HUES6 (cell line): ENCODE data around the gene PDE11A.
A peak's percentile ranks its signal among the peaks of the same experiment; 100 is the strongest.

Experiments
- H3K27ac ChIP-seq: 2 replicates; pipeline ENCODE4 v1.7.0; 2013; ENCODE audit warnings: low read depth, mild to moderate bottlenecking, low read length, inconsistent platforms
- H3K27me3 ChIP-seq: 2 replicates; pipeline ENCODE4 v1.6.1; 2013; ENCODE audit warnings: low read length; ENCODE audit not compliant: control insufficient read depth, insufficient read depth
- H3K36me3 ChIP-seq: 2 replicates; pipeline ENCODE4 v1.6.1; 2013; ENCODE audit warnings: low read length; ENCODE audit not compliant: control insufficient read depth, insufficient read depth
- H3K4me1 ChIP-seq: 2 replicates; pipeline ENCODE4 v1.6.1; 2013; ENCODE audit warnings: low read length; ENCODE audit not compliant: control insufficient read depth, insufficient read depth
- H3K4me3 ChIP-seq: 2 replicates; pipeline ENCODE4 v1.5.1; 2013; ENCODE audit warnings: low read depth, low read length
- H3K9ac ChIP-seq: one replicate; pipeline ENCODE4 v1.6.1; 2013; ENCODE audit warnings: mild to moderate bottlenecking, low read length
- H3K9me3 ChIP-seq: 2 replicates; pipeline ENCODE4 v1.6.1; 2013; ENCODE audit warnings: low read depth, low read length; ENCODE audit not compliant: control insufficient read depth, insufficient read depth

PDE11A gene

DNA sequence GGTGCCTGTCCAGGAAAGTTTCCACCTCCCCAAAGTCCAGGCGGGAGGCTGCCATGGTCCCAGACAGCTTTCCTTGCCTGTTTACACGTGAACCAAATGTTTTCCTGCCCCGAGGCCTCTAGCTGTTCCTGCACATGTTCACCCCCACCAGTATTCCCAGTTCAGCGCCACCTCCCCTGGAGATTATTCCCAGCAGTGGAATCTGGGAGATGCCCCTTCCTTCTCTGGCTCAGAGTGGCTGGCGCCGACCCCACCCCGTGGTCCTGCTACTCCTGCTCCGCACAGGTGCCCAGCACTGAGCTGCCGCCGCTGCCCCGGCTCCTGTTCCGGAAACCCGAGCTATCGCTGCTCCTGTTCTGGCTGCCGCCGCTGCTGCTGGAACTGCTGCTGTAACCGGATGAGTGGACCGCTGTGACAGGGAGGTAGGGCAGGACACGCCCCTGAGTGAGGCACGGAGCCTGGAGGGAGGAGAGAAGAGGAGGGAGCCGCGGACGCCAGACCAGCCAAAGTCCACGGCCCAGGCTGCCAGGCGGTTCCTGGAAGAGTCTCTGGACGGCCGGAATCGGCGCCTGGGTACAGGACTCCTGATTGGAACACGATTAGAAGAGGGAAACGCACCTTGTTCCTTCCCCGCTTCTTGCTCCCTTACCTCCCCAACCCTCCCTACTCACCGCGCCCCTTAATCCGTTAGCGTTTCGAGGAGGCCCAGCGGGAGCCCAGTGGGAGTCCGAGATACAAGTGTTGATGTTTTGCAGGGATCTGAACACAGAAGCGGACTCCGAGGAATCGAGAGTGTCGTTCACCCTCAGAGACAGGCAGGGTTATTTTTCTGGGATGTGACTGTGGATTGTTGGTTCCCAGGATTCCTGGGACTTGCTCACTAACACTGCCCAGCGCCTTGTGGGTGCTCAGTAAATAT lies at the start of gene PDE11A:
PDE11A (minus strand) TSS at position 395 of the 919 bp plus-strand sequence; CDS start at position 55, 340 bp downstream.
- Histone ChIP-seq H3K36me3 (no peaks in the 10 kb centered on the region), H3K27ac (no peak within 1 kb of the TSS), H3K9ac (peak within 1 kb of the TSS; percentile 54), H3K9me3 (no peaks in the 10 kb centered on the region), H3K27me3 (peaks cover 36% of the 10 kb centered on the region), H3K4me1 (peaks cover 4% of the 10 kb centered on the region; the same call in 1 of the 2 replicates), H3K4me3 (peak within 1 kb of the TSS; percentile 91)

- Histone ChIP-seq H3K36me3 (peaks cover 15% of the 10 kb centered on the region), H3K27ac (no peak overlapping the region)
These were observed 46.8 kb upstream of the PDE11A start for GRCh38 chr2:178119179-178119922.

DNA sequence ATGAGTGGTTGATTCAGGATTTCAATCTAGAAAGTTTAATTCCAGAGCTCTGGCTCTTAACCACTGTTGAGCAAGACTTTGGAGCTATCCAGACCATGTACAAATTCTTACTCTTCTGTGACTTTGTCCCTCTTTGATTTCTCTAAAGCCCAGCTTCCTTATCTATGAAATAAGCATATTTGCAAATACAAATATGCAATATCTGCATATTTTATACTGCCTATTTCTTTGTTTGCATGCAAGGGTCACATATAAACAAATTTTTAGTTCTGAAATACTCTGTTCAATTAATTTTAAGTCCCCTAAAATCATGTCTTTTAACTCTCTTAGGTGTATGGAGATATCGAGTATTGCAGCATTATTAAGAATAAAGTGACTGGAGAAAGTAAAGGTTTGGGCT lies 45.1 kb upstream of the PDE11A start:
- peaks cover 5% of the 10 kb centered on the region for H3K4me1 ChIP-seq
- H3K27me3 ChIP-seq = no peaks in the 10 kb centered on the region
- no peaks in the 10 kb centered on the region for H3K9me3 ChIP-seq
- no peak overlapping the region for H3K9ac ChIP-seq
- no peak overlapping the region for H3K4me3 ChIP-seq
- H3K27ac ChIP-seq = no peak overlapping the region
- peaks cover 9% of the 10 kb centered on the region for H3K36me3 ChIP-seq

More at GRCh38 chr2:178119179-178119922, 46.8 kb upstream of the PDE11A start:
- H3K9ac ChIP-seq = no peak overlapping the region
- H3K27me3 ChIP-seq = no peaks in the 10 kb centered on the region
- H3K4me1 ChIP-seq = no peaks in the 10 kb centered on the region
- H3K9me3 ChIP-seq = no peaks in the 10 kb centered on the region
- no peak overlapping the region for H3K4me3 ChIP-seq

- H3K27ac ChIP-seq = no peak overlapping the region
- no peak overlapping the region for H3K9ac ChIP-seq
- H3K27me3 ChIP-seq = no peaks in the 10 kb centered on the region
- no peaks in the 10 kb centered on the region for H3K9me3 ChIP-seq
- H3K4me1 ChIP-seq = peaks cover 5% of the 10 kb centered on the region
- H3K4me3 ChIP-seq = no peak overlapping the region
- H3K36me3 ChIP-seq = no peaks in the 10 kb centered on the region
These were observed 42.7 kb upstream of the PDE11A start for GRCh38 chr2:178115271-178115670.

DNA sequence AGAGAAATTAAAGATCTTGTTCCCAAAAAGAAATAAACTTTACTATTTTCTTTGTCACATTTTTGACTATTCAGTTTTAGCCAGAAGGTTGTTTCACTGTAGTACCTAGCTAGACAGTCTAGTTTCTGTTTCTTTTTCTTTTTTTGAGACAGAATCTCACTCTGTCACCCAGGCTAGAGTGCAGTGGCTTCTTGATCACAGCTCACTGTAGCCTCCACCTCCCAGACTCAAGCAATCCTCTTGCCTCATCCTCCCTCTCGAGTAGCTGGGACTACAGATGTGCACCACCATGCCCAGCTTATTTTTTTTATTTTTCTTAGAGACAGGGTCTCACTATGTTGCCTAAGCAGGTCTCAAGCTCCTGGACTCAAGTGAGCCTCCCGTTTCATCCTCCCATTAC lies 41.9 kb upstream of the PDE11A start:
- no peak overlapping the region for H3K27ac ChIP-seq
- H3K36me3 ChIP-seq = no peaks in the 10 kb centered on the region

DNA sequence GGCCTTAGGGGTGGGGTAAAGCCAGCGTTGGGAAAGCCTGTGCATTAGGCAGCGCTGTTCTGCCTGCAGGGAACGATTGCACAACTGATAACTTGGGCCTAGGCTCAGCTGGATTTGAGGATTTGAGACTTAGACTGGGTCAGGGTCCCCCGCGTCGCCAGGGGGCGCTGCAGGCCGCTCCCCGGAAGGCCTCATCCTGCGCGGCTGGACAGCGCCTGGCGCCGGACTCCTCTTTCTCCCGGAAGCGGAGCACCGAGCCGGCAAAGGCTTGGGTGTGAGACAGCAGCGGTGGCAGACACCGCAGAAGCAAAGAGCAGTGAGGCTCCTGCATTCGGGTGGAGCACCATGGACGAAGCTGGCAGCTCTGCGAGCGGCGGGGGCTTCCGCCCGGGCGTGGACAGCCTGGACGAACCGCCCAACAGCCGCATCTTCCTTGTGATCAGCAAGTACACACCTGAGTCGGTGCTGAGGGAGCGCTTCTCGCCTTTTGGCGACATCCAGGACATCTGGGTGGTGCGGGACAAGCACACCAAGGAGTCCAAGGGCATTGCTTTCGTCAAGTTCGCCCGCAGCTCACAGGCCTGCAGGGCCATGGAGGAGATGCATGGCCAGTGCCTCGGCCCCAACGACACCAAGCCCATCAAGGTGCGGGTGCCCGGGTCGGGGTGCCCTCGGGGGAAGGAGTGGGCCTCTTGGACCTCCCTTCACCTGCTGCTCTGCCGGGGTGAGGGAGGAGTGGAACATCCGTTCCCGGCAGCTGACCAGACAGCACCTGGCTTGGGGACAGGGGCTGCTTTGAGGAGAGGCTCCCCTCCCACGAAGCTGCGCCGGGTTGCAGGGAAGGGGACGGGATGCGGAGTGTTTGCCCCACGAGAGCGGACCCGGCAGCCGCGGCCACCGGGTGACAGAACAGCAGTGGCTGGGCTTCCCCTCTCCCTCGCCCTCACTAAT lies 39.9 kb upstream of the PDE11A start, which contains the start of gene RBM45:
RBM45 (plus strand) TSS at position 236 of the 951 bp plus-strand sequence; CDS start at position 346, 110 bp downstream.
- no peak within 1 kb of the TSS for H3K27ac ChIP-seq
- no peaks in the 10 kb centered on the region for H3K36me3 ChIP-seq
- peak within 1 kb of the TSS; percentile 92 for H3K4me3 ChIP-seq
- no peaks in the 10 kb centered on the region for H3K27me3 ChIP-seq
- H3K9me3 ChIP-seq = no peaks in the 10 kb centered on the region
- peaks cover 5% of the 10 kb centered on the region for H3K4me1 ChIP-seq
- peak within 1 kb of the TSS; percentile 75 for H3K9ac ChIP-seq

More for the DNA sequence above, 41.9 kb upstream of the PDE11A start:
- no peak overlapping the region for H3K9ac ChIP-seq
- H3K27me3 ChIP-seq = no peaks in the 10 kb centered on the region
- peaks cover 5% of the 10 kb centered on the region for H3K4me1 ChIP-seq
- no peaks in the 10 kb centered on the region for H3K9me3 ChIP-seq
- no peak overlapping the region for H3K4me3 ChIP-seq

- Histone ChIP-seq H3K27me3 (no peaks in the 10 kb centered on the region), H3K36me3 (no peaks in the 10 kb centered on the region), H3K27ac (no peak overlapping the region), H3K9ac (no peak overlapping the region), H3K9me3 (no peaks in the 10 kb centered on the region), H3K4me3 (no peak overlapping the region), H3K4me1 (peaks cover 5% of the 10 kb centered on the region)
These were observed 39.2 kb upstream of the PDE11A start for GRCh38 chr2:178111743-178112142.

GRCh38 chr2:178110681-178111080 lies 38.1 kb upstream of the PDE11A start:
- H3K9me3 ChIP-seq = no peaks in the 10 kb centered on the region
- H3K27ac ChIP-seq = no peak overlapping the region
- no peak overlapping the region for H3K4me3 ChIP-seq
- peaks cover 5% of the 10 kb centered on the region for H3K4me1 ChIP-seq
- no peaks in the 10 kb centered on the region for H3K36me3 ChIP-seq
- no peaks in the 10 kb centered on the region for H3K27me3 ChIP-seq
- no peak overlapping the region for H3K9ac ChIP-seq

- Histone ChIP-seq H3K27ac (no peak overlapping the region), H3K4me1 (peaks cover 5% of the 10 kb centered on the region), H3K36me3 (no peaks in the 10 kb centered on the region), H3K9me3 (no peaks in the 10 kb centered on the region), H3K27me3 (no peaks in the 10 kb centered on the region), H3K4me3 (no peak overlapping the region), H3K9ac (no peak overlapping the region)
These were observed 37.2 kb upstream of the PDE11A start for GRCh38 chr2:178109813-178110212.

DNA sequence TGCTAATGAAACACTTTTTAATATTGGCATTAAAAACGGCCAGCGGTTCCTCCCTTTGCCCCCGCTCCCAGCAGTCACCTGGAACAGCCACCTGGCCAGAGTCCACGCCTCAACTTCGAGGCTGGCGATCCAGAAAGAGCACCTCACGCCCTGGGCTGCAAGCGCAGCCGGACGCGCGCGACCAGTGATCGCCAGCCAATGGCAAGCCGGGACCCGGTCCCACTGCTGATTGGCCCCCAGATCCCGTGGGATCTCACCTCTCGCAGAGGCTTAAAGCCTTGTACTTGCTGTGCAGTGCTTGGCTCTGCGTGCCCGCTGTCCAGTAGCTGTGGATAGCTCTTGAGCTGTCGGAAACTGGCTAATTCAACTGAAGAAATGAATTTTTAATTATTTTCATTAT lies 35.6 kb upstream of the PDE11A start:
- Histone ChIP-seq H3K36me3 (no peaks in the 10 kb centered on the region), H3K9ac (no peak overlapping the region), H3K27ac (no peak overlapping the region), H3K4me1 (peaks cover 1% of the 10 kb centered on the region; the same call in 1 of the 2 replicates), H3K9me3 (no peaks in the 10 kb centered on the region), H3K27me3 (no peaks in the 10 kb centered on the region), H3K4me3 (no peak overlapping the region)
